ENCODE data around the gene PARD3B. TPM values are rescaled to one million over a fixed set of nuclear protein-coding genes. Genes with fewer than 3 reads are reported as not detected.

Gene PARD3B
- total and polyA plus RNA-seq, 10 of the 15 experiments (the other 5 are each of a cell fraction or from before 2014, with no cell fraction given): 0.01 to 0.54 (median 0.07) TPM; not detected in 7

- ChIA-PET CTCF (no interaction called here), POLR2A (no interaction called here), SMC1A (ENCODE audit: uncharacterized antibody, unreplicated experiment) (no interaction called here), RAD21 (ENCODE audit: unreplicated experiment) (no interaction called here)
- Histone ChIP-seq H3K36me3 (ENCODE audit: control insufficient read depth in 2 of 2, insufficient read depth in 2 of 2, low read length in 1 of 2) (no peaks in the 10 kb centered on the region), H3K9ac (ENCODE audit: control insufficient read depth, insufficient read depth, low read length) (no peak overlapping the region), H3K27me3 (replicated peaks in 1 of 2; ENCODE audit: control insufficient read depth in 2 of 2, insufficient read depth in 2 of 2, low read length in 1 of 2) (no peaks in the 10 kb centered on the region), H3K27ac (ENCODE audit: control insufficient read depth, insufficient read depth) (no peak overlapping the region), H3K4me3 (no peak overlapping the region), H3K9me3 (replicated peaks; ENCODE audit: control insufficient read depth, insufficient read depth, low read length) (no peaks in the 10 kb centered on the region), H3K4me2 (ENCODE audit: control insufficient read depth, insufficient read depth) (no peak overlapping the region), H3K4me1 (ENCODE audit: control insufficient read depth, insufficient read depth, low read length) (no peaks in the 10 kb centered on the region), H2AFZ (ENCODE audit: control insufficient read depth, low read depth, low read length) (no peak overlapping the region), H3K79me2 (ENCODE audit: control insufficient read depth, insufficient read depth, low read length) (no peaks in the 10 kb centered on the region), H4K20me1 (ENCODE audit: control insufficient read depth, insufficient read depth) (no peaks in the 10 kb centered on the region)
- DNase-seq (ENCODE audit: low read depth, low spot score) (no peak), ATAC-seq (no peak), FAIRE-seq (no peak)
- TF ChIP-seq ZBTB4 (CRISPR knock-in tag; IDR thresholded peaks at IDR 0.05) (no peak), POU2F2 (IDR thresholded peaks at IDR 0.05; ENCODE audit: borderline replicate concordance, low read depth, low read length) (no peak), IRF4 (IDR thresholded peaks at IDR 0.05; ENCODE audit: low read depth, low read length) (no peak), IKZF1 (conservative IDR thresholded peaks at IDR 0.05) (no peak), BRCA1 (IDR thresholded peaks at IDR 0.05; ENCODE audit: low read depth, low read length) (no peak), CREM (IDR thresholded peaks at IDR 0.05; ENCODE audit: low read depth) (no peak), JUND (IDR thresholded peaks at IDR 0.05; ENCODE audit: low read depth, low read length) (no peak), MYB (IDR thresholded peaks at IDR 0.05; ENCODE audit: borderline replicate concordance, low read depth, low read length) (no peak), TARDBP (IDR thresholded peaks at IDR 0.05; ENCODE audit: borderline replicate concordance) (no peak), EGR1 (IDR thresholded peaks at IDR 0.05; ENCODE audit: borderline replicate concordance in 1 of 2, low read depth in 2 of 2, low read length in 2 of 2) (no peak), STAT3 (IDR thresholded peaks at IDR 0.05; ENCODE audit: low read depth, low read length) (no peak), EP300 (IDR thresholded peaks at IDR 0.05; ENCODE audit: borderline replicate concordance in 1 of 2, control insufficient read depth in 1 of 2, low read depth in 2 of 2, low read length in 2 of 2) (no peak), ZNF687 (IDR thresholded peaks at IDR 0.05) (no peak), SP1 (IDR thresholded peaks at IDR 0.05; ENCODE audit: low read depth, low read length) (no peak)
- intact Hi-C loops (cut with micrococcal nuclease; ENCODE audit: unreplicated experiment) (no loop called here), in situ Hi-C loops (cut with MboI) (no loop called here)
- WGBS (ENCODE audit: insufficient coverage, insufficient replicate concordance, low lambda C conversion rate, missing lambda C conversion rate): 0% methylated on average over 2 of the region's 2 CpGs
- no TSS peak for BruUV-seq (replicated peaks)
These were observed 161.7 kb downstream of the PARD3B start for GRCh38 chr2:204706939-204707338.
